ENCODE data around the gene PEX5L.

DNA sequence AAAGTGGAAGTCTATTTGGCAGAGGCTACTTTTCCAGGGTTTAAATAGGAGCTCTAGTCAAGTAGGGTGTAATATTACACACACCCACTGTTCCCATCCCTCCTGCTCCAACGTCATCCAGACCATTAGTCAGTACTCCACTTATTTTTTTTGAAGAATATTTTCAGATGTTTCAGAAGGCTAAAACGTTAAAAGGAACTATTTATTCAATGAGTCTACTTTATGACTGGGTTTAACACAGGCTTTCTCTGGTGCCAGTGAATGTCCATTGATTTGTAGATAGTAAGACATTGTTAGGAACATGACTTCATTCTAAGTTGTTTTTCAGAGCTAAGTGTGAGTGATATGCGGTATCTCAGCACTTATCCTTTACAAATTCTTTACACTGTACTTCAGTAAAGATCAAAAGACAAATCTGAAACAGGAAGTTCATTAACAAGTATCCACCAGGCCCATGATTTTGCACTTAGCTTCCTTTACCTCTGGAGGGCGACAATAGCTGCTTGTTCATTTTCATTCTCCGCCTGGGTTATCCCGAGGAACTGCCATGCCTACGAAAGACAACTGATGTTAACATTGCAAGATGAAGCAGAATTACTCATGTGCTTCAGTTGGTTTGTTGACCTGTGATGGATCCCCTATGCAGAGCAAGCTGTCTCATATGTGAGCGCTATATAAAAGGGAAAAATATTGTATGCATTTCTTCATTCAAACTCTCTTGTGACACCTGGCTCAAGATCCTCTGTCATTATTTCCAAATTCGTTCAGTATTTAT, 225.2 kb downstream of the PEX5L start:
- TF ChIP-seq, protein P1, sequence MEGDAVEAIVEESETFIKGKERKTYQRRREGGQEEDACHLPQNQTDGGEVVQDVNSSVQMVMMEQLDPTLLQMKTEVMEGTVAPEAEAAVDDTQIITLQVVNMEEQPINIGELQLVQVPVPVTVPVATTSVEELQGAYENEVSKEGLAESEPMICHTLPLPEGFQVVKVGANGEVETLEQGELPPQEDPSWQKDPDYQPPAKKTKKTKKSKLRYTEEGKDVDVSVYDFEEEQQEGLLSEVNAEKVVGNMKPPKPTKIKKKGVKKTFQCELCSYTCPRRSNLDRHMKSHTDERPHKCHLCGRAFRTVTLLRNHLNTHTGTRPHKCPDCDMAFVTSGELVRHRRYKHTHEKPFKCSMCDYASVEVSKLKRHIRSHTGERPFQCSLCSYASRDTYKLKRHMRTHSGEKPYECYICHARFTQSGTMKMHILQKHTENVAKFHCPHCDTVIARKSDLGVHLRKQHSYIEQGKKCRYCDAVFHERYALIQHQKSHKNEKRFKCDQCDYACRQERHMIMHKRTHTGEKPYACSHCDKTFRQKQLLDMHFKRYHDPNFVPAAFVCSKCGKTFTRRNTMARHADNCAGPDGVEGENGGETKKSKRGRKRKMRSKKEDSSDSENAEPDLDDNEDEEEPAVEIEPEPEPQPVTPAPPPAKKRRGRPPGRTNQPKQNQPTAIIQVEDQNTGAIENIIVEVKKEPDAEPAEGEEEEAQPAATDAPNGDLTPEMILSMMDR (IDR thresholded peaks at IDR 0.05) = peak; percentile 47 to 71 (median 63)
- TF ChIP-seq POLR2A (IDR thresholded peaks at IDR 0.05) = no peak

Data from adrenal gland (tissue), 5 donors.